ENCODE data around the gene XDH. TPM values are rescaled to one million over a fixed set of nuclear protein-coding genes. Genes with fewer than 3 reads are reported as not detected.

Gene XDH
- total RNA-seq, 1 experiment from 2014 or later: 0.08 TPM

- in situ Hi-C loops (cut with HindIII; ENCODE audit: low pct_unique_long_range_greater_than_20kb, low sequenced_read_pairs): no loop called here
- ChIA-PET POLR2A (no interaction called here), CTCF (no interaction called here)
- no peak overlapping the region for H3K27ac ChIP-seq (ENCODE audit: low read length)
- TF ChIP-seq REST (IDR thresholded peaks at IDR 0.05; ENCODE audit: insufficient read depth in 1 of 2, low read depth in 2 of 2, low read length in 1 of 2) (no peak), CTCF (IDR thresholded peaks at IDR 0.05) (no peak), TCF7L2 (IDR thresholded peaks at IDR 0.05; ENCODE audit: low read depth, low read length) (no peak), SIN3A (IDR thresholded peaks at IDR 0.05; ENCODE audit: borderline replicate concordance, insufficient read depth, low read depth, low read length) (no peak), POLR2AphosphoS5 (IDR thresholded peaks at IDR 0.05; ENCODE audit: low read depth, low read length) (no peak)
- DNase-seq (ENCODE audit: low read depth, low spot score): no peak
- H3K36me3 ChIP-seq (ENCODE audit: control insufficient read depth, insufficient read depth, low read length): no peaks in the 10 kb centered on the region
- H3K9me3 ChIP-seq (ENCODE audit: control insufficient read depth, insufficient read depth, low read depth, low read length): no peaks in the 10 kb centered on the region
- intact Hi-C loops (cut with micrococcal nuclease; ENCODE audit: unreplicated experiment): no loop called here
- ATAC-seq: no peak
- no peaks in the 10 kb centered on the region for H3K27me3 ChIP-seq (ENCODE audit: control insufficient read depth, insufficient read depth, low read length)
- no peaks in the 10 kb centered on the region for H3K4me1 ChIP-seq (ENCODE audit: control insufficient read depth, insufficient read depth, low read length)
- H3K4me3 ChIP-seq (ENCODE audit: low read depth in 2 of 2, low read length in 2 of 2): no peak overlapping the region
- no TSS peak for BruUV-seq (replicated peaks)
Observed at GRCh38 chr2:31380243-31380642, 34.3 kb downstream of the XDH start.

DNA sequence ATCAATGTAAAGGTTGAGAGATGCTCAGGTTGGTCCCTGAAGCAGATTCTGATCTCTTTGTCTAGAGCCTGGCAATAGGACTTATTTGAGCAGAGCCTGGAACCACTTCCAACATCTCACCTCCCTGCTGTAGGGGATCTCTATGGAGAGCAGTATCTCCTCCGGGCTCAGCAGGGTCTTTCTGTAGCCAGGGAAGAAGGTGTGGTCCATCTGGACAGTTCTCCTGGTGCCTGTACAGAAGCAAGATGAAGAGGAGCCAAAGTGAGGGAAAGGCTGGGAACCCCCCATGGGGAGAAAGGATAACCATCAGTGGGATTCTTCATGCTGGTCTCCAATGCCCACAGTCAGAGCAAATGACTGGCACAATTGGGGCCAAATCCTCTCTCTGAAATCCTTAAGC is 34.8 kb downstream of the XDH start:
- H3K27ac ChIP-seq (ENCODE audit: low read length): no peak overlapping the region
- intact Hi-C loops (cut with micrococcal nuclease; ENCODE audit: unreplicated experiment): no loop called here
- no peak for TF ChIP-seq REST (IDR thresholded peaks at IDR 0.05; ENCODE audit: insufficient read depth in 1 of 2, low read depth in 2 of 2, low read length in 1 of 2)
- no peak for TF ChIP-seq CTCF (IDR thresholded peaks at IDR 0.05)
- TF ChIP-seq SIN3A (IDR thresholded peaks at IDR 0.05; ENCODE audit: borderline replicate concordance, insufficient read depth, low read depth, low read length): no peak
- no peak for TF ChIP-seq POLR2AphosphoS5 (IDR thresholded peaks at IDR 0.05; ENCODE audit: low read depth, low read length)
- no peak for TF ChIP-seq TCF7L2 (IDR thresholded peaks at IDR 0.05; ENCODE audit: low read depth, low read length)
- ATAC-seq (no peak), DNase-seq (ENCODE audit: low read depth, low spot score) (no peak)
- no peaks in the 10 kb centered on the region for H3K4me1 ChIP-seq (ENCODE audit: control insufficient read depth, insufficient read depth, low read length)
- H3K4me3 ChIP-seq (ENCODE audit: low read depth in 2 of 2, low read length in 2 of 2): no peak overlapping the region
- CTCF ChIA-PET: interaction anchor here (0.5 kb wide), 1 partner anchor 955 kb away, joined by 3 read pairs; no protein-coding TSS in a partner anchor
- in situ Hi-C loops (cut with HindIII; ENCODE audit: low pct_unique_long_range_greater_than_20kb, low sequenced_read_pairs): no loop called here
- BruUV-seq (replicated peaks): no TSS peak
- POLR2A ChIA-PET: no interaction called here
- H3K9me3 ChIP-seq (ENCODE audit: control insufficient read depth, insufficient read depth, low read depth, low read length): no peaks in the 10 kb centered on the region
- no peaks in the 10 kb centered on the region for H3K27me3 ChIP-seq (ENCODE audit: control insufficient read depth, insufficient read depth, low read length)
- H3K36me3 ChIP-seq (ENCODE audit: control insufficient read depth, insufficient read depth, low read length): no peaks in the 10 kb centered on the region

Data from Panc1 (cell line).